Measurements from ENCODE around the gene COL4A2.
"Not testable (repeated sequence)": the region's sequence is repeated elsewhere in the genome, so short reads cannot be mapped to it uniquely, and the experiment has no call there.

The COL4A2 gene

GRCh38 chr13:110450941-110451730 lies 144.1 kb downstream of the COL4A2 start:
- Histone ChIP-seq H3K4me3 (ENCODE audit: low read depth, low read length) (no peak overlapping the region), H3K27me3 (ENCODE audit: control insufficient read depth, insufficient read depth, low read length) (no peaks in the 10 kb centered on the region), H3K9ac (ENCODE audit: low read depth, low read length) (no peak overlapping the region), H3K9me3 (ENCODE audit: control insufficient read depth, insufficient read depth, low read length) (no peaks in the 10 kb centered on the region), H3K36me3 (ENCODE audit: control insufficient read depth, insufficient read depth, low read length) (peaks cover 6% of the 10 kb centered on the region), H3K4me1 (ENCODE audit: control insufficient read depth, insufficient read depth, low read length) (peaks cover 17% of the 10 kb centered on the region)

GRCh38 chr13:110453091-110453490 lies 146.0 kb downstream of the COL4A2 start:
- H3K9ac ChIP-seq (ENCODE audit: low read depth, low read length): not testable (repeated sequence)
- H3K4me1 ChIP-seq (ENCODE audit: control insufficient read depth, insufficient read depth, low read length): peaks cover 17% of the 10 kb centered on the region

GRCh38 chr13:110453797-110454196 lies 146.7 kb downstream of the COL4A2 start:
- H3K27me3 ChIP-seq (ENCODE audit: control insufficient read depth, insufficient read depth, low read length): no peaks in the 10 kb centered on the region
- H3K9me3 ChIP-seq (ENCODE audit: control insufficient read depth, insufficient read depth, low read length): no peaks in the 10 kb centered on the region
- no peak overlapping the region for H3K4me3 ChIP-seq (ENCODE audit: low read depth, low read length)
- H3K4me1 ChIP-seq (ENCODE audit: control insufficient read depth, insufficient read depth, low read length): peaks cover 17% of the 10 kb centered on the region
- H3K36me3 ChIP-seq (ENCODE audit: control insufficient read depth, insufficient read depth, low read length): peaks cover 6% of the 10 kb centered on the region
- H3K9ac ChIP-seq (ENCODE audit: low read depth, low read length): no peak overlapping the region

More at GRCh38 chr13:110453091-110453490, 146.0 kb downstream of the COL4A2 start:
- not testable (repeated sequence) for H3K36me3 ChIP-seq (ENCODE audit: control insufficient read depth, insufficient read depth, low read length); H3K4me3 ChIP-seq (ENCODE audit: low read depth, low read length); H3K9me3 ChIP-seq (ENCODE audit: control insufficient read depth, insufficient read depth, low read length); H3K27me3 ChIP-seq (ENCODE audit: control insufficient read depth, insufficient read depth, low read length)

GRCh38 chr13:110454227-110454859 lies 147.3 kb downstream of the COL4A2 start:
- no peak overlapping the region for H3K9ac ChIP-seq (ENCODE audit: low read depth, low read length)
- H3K27me3 ChIP-seq (ENCODE audit: control insufficient read depth, insufficient read depth, low read length): no peaks in the 10 kb centered on the region
- H3K4me3 ChIP-seq (ENCODE audit: low read depth, low read length): no peak overlapping the region
- no peaks in the 10 kb centered on the region for H3K9me3 ChIP-seq (ENCODE audit: control insufficient read depth, insufficient read depth, low read length)
- H3K36me3 ChIP-seq (ENCODE audit: control insufficient read depth, insufficient read depth, low read length): peaks cover 6% of the 10 kb centered on the region
- peaks cover 17% of the 10 kb centered on the region for H3K4me1 ChIP-seq (ENCODE audit: control insufficient read depth, insufficient read depth, low read length)

- no peaks in the 10 kb centered on the region for H3K9me3 ChIP-seq (ENCODE audit: control insufficient read depth, insufficient read depth, low read length)
- peaks cover 17% of the 10 kb centered on the region for H3K4me1 ChIP-seq (ENCODE audit: control insufficient read depth, insufficient read depth, low read length)
- H3K36me3 ChIP-seq (ENCODE audit: control insufficient read depth, insufficient read depth, low read length): peaks cover 6% of the 10 kb centered on the region
- H3K27me3 ChIP-seq (ENCODE audit: control insufficient read depth, insufficient read depth, low read length): no peaks in the 10 kb centered on the region
- H3K9ac ChIP-seq (ENCODE audit: low read depth, low read length): no peak overlapping the region
- no peak overlapping the region for H3K4me3 ChIP-seq (ENCODE audit: low read depth, low read length)
These were observed 147.9 kb downstream of the COL4A2 start for GRCh38 chr13:110454956-110455355.

GRCh38 chr13:110455444-110455843 lies 148.4 kb downstream of the COL4A2 start:
- Histone ChIP-seq H3K9ac (ENCODE audit: low read depth, low read length) (no peak overlapping the region), H3K4me1 (ENCODE audit: control insufficient read depth, insufficient read depth, low read length) (peaks cover 17% of the 10 kb centered on the region), H3K9me3 (ENCODE audit: control insufficient read depth, insufficient read depth, low read length) (no peaks in the 10 kb centered on the region), H3K27me3 (ENCODE audit: control insufficient read depth, insufficient read depth, low read length) (no peaks in the 10 kb centered on the region), H3K36me3 (ENCODE audit: control insufficient read depth, insufficient read depth, low read length) (peaks cover 5% of the 10 kb centered on the region), H3K4me3 (ENCODE audit: low read depth, low read length) (no peak overlapping the region)

GRCh38 chr13:110455941-110456340 lies 148.9 kb downstream of the COL4A2 start:
- H3K4me3 ChIP-seq (ENCODE audit: low read depth, low read length): no peak overlapping the region
- no peaks in the 10 kb centered on the region for H3K9me3 ChIP-seq (ENCODE audit: control insufficient read depth, insufficient read depth, low read length)
- H3K4me1 ChIP-seq (ENCODE audit: control insufficient read depth, insufficient read depth, low read length): peaks cover 17% of the 10 kb centered on the region
- H3K9ac ChIP-seq (ENCODE audit: low read depth, low read length): no peak overlapping the region
- peaks cover under 1% of the 10 kb centered on the region for H3K36me3 ChIP-seq (ENCODE audit: control insufficient read depth, insufficient read depth, low read length)
- no peaks in the 10 kb centered on the region for H3K27me3 ChIP-seq (ENCODE audit: control insufficient read depth, insufficient read depth, low read length)

GRCh38 chr13:110456550-110456949 lies 149.5 kb downstream of the COL4A2 start:
- H3K9ac ChIP-seq (ENCODE audit: low read depth, low read length): no peak overlapping the region
- no peak overlapping the region for H3K4me3 ChIP-seq (ENCODE audit: low read depth, low read length)
- H3K4me1 ChIP-seq (ENCODE audit: control insufficient read depth, insufficient read depth, low read length): peaks cover 17% of the 10 kb centered on the region
- no peaks in the 10 kb centered on the region for H3K27me3 ChIP-seq (ENCODE audit: control insufficient read depth, insufficient read depth, low read length)
- H3K9me3 ChIP-seq (ENCODE audit: control insufficient read depth, insufficient read depth, low read length): no peaks in the 10 kb centered on the region
- H3K36me3 ChIP-seq (ENCODE audit: control insufficient read depth, insufficient read depth, low read length): no peaks in the 10 kb centered on the region

GRCh38 chr13:110457361-110457760 lies 150.3 kb downstream of the COL4A2 start:
- no peaks in the 10 kb centered on the region for H3K27me3 ChIP-seq (ENCODE audit: control insufficient read depth, insufficient read depth, low read length)
- H3K9me3 ChIP-seq (ENCODE audit: control insufficient read depth, insufficient read depth, low read length): no peaks in the 10 kb centered on the region
- no peak overlapping the region for H3K9ac ChIP-seq (ENCODE audit: low read depth, low read length)
- peaks cover 17% of the 10 kb centered on the region for H3K4me1 ChIP-seq (ENCODE audit: control insufficient read depth, insufficient read depth, low read length)
- H3K36me3 ChIP-seq (ENCODE audit: control insufficient read depth, insufficient read depth, low read length): no peaks in the 10 kb centered on the region
- H3K4me3 ChIP-seq (ENCODE audit: low read depth, low read length): no peak overlapping the region

GRCh38 chr13:110458017-110458416 lies 150.9 kb downstream of the COL4A2 start:
- Histone ChIP-seq H3K4me3 (ENCODE audit: low read depth, low read length) (no peak overlapping the region), H3K4me1 (ENCODE audit: control insufficient read depth, insufficient read depth, low read length) (peaks cover 17% of the 10 kb centered on the region), H3K9ac (ENCODE audit: low read depth, low read length) (no peak overlapping the region), H3K9me3 (ENCODE audit: control insufficient read depth, insufficient read depth, low read length) (no peaks in the 10 kb centered on the region), H3K27me3 (ENCODE audit: control insufficient read depth, insufficient read depth, low read length) (no peaks in the 10 kb centered on the region), H3K36me3 (ENCODE audit: control insufficient read depth, insufficient read depth, low read length) (no peaks in the 10 kb centered on the region)

GRCh38 chr13:110458594-110459365 lies 151.7 kb downstream of the COL4A2 start:
- H3K9me3 ChIP-seq (ENCODE audit: control insufficient read depth, insufficient read depth, low read length): no peaks in the 10 kb centered on the region
- H3K9ac ChIP-seq (ENCODE audit: low read depth, low read length): no peak overlapping the region
- no peaks in the 10 kb centered on the region for H3K27me3 ChIP-seq (ENCODE audit: control insufficient read depth, insufficient read depth, low read length)
- H3K36me3 ChIP-seq (ENCODE audit: control insufficient read depth, insufficient read depth, low read length): no peaks in the 10 kb centered on the region
- H3K4me1 ChIP-seq (ENCODE audit: control insufficient read depth, insufficient read depth, low read length): peaks cover 13% of the 10 kb centered on the region
- H3K4me3 ChIP-seq (ENCODE audit: low read depth, low read length): no peak overlapping the region

All from iPS-15b (cell line).